Body of pancreas (tissue), 4 donors: ENCODE results near the gene TIMP2.
"Not testable (repeated sequence)": the region's sequence is repeated elsewhere in the genome, so short reads cannot be mapped to it uniquely, and the experiment has no call there.

ENCODE experiments used
- CTCF ChIP-seq, 7 experiments: fragments of 450-650 bp in 4 of 7; fragments of 200-600 bp in 3 of 7; sonication (generic) in 3 of 7; IDR thresholded peaks; one replicate each; pipeline ENCODE4 v1.5.1; 2016 to 2019; ENCODE audit warnings: antibody characterized with exemption in 7 of 7
- POLR2A ChIP-seq, 3 donors: fragments of 450-650 bp; IDR thresholded peaks; one replicate each; pipeline ENCODE4 v1.6.1; 2016; ENCODE audit warnings: antibody characterized with exemption in 3 of 3, mild to moderate bottlenecking in 2 of 3

- not testable (repeated sequence) for TF ChIP-seq CTCF, POLR2A (IDR thresholded peaks at IDR 0.05)
These were observed 20.3 kb upstream of the TIMP2 start for GRCh38 chr17:78945455-78945854.
